Middle frontal gyrus (tissue), 1 donor: ENCODE measurements around the gene SCYGR3.
"Not testable (repeated sequence)": the region's sequence is repeated elsewhere in the genome, so short reads cannot be mapped to it uniquely, and the experiment has no call there.

Source experiments
- DNase-seq: peaks from one replicate; pipeline ENCODE4 v3.0.0-alpha.2; 2015; ENCODE audit warnings: low spot score; ENCODE audit errors: extremely low spot score

Gene SCYGR3

DNA sequence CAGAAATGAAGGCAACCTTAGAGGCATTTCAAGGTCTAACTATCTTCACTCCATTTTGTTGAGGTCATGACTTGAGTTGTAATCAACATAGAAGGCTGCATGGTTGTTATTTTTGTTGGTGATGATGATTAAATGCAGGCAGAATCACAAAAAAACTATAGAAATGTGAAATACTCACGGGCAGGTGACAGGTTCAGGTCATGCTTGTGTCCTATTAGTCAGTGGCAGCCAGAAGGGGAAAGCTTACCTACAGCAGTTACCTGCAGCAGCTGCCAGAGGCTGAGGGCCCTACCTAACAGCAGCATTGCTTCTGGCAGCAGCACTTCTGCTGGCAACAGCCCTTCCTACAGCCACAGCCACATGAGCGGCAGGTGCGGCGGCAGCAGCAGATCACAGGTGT, 394 bp downstream of the SCYGR3 start:
- DNase-seq: no peak

DNA sequence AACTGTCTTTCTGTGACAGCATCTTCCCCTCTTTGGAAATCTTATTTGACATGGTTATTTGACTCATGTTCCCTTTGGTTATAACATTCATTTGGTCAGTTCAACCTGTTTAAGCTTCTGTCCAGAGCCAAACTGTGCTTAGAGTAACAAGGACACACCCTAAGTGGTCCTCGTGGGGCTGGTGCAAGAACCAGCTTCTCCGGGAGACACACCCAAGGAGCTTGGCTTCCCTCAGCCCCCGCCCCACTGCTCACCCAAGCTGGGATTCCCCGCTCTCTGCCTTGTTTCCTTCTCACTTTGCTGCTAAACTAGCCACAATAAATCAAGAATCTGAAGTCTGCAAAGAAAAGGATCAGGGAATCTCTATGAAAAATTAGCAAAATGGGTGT, 1.4 kb downstream of the SCYGR3 start:
- no peak for DNase-seq

- DNase-seq: no peak
Observed at GRCh38 chr2:227612546-227613271, 1.9 kb downstream of the SCYGR3 start.

DNA sequence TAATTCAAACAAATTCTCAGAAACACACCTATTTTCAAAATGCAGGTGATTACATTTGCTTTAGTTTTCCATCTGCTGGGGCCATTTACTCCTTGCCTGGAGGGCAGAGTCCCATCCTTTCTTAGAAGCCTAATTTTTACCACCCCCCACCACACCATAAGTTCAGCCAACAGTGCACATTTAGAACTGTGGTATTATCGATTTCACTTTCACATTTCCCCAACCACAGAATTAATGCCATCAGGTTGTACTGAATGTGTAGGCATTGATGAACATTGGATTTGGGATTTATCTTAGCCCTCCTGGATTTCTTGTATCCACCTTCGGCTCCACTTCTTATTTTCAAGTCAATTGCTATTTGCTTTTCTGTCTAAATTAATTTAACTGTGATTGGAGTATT, 4.5 kb downstream of the SCYGR3 start:
- DNase-seq: no peak

- DNase-seq: no peak
Observed at GRCh38 chr2:227608561-227609338, 5.9 kb downstream of the SCYGR3 start.

GRCh38 chr2:227607941-227608340, 6.7 kb downstream of the SCYGR3 start:
- DNase-seq: no peak

DNA sequence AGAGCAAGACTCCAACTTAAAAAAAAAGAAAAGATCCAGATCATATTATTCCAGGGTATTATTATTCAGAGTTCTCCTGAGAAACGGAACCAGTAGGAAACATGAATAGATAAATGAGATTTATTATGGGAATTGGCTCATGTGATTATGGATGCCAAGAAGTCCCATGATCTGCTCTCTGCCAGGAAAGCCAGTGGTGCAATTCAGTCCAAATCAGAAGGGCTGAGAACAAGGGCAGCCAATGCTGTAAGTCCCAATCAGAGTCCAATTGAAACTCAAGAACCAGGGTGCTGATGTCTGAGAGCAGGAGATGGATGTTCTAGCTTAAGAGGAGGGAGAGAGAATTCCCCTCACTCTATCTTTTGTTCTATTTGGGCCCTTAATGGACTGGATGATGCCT, 8.2 kb downstream of the SCYGR3 start:
- no peak for DNase-seq

GRCh38 chr2:227602358-227602757, 12.3 kb downstream of the SCYGR3 start:
- DNase-seq: no peak

DNA sequence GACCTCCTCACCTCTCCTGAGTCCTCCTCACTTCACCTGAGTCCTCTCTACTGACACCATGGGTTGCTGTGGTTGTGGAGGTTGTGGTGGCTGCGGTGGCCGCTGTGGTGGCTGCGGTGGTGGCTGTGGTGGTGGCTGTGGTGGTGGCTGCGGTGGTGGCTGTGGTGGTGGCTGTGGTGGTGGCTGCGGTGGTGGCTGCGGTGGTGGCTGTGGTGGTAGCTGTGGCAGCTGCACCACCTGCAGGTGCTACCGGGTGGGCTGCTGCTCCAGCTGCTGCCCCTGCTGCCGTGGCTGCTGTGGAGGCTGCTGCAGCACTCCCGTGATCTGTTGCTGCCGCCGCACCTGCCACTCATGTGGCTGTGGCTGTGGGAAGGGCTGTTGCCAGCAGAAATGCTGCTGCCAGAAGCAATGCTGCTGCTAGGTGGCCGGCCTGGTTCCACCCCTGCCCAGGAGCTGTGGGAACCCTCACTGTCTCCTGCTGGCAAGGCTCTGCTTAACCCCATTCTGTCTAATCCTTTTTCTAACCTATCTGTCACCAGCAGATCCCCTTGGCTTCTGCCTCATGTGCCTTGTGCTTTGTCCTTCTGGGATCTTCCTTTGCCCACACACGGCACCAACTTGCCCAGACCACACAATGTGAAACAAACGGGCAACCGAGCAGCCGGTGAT, 15.7 kb downstream of the SCYGR3 start, which contains the start of gene SCYGR2:
SCYGR2 (plus strand) TSS at position 59 of the 669 bp plus-strand sequence; CDS start at position 59, 0 bp downstream.
- not testable (repeated sequence) for DNase-seq

GRCh38 chr2:227597998-227598397, 16.6 kb downstream of the SCYGR3 start:
- no peak for DNase-seq

DNA sequence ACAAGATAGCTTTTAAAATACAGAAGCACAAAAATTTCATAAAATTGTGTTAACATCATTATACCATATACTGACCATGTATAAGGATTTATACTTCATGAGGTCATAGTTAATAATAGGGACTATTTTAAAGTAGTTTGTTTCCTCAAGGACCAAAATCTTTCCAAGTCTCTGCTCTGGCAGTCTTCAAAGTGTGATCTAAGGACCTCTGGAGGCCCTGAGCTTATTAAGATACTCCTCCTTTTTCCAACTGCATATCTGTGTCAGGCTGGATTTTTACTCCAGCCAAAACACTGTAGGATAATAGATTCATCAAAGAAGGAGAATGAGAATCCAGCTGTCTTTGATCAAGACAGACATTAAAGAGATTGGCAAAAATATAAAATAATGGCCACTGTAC, 17.6 kb downstream of the SCYGR3 start:
- DNase-seq: no peak

DNA sequence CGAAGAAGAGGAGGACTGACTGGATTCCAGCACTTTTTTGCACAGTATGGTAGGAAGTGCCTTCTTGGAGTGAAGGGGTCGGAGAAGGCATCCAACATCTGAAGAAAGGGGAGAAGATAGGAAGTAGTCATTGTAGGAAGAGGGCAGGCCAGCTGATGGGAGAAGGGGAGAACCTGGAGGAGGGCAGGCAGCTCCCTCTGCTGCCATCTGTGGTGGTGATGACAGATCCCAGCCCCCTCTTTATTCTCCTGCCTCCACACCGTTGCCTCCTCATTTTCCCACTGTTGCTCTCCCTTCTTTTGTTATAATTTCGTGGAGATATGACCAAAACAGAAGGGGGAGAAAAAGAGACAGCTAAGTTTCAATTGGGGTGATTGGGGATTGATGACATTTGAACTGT, 18.8 kb downstream of the SCYGR3 start:
- DNase-seq: no peak

DNA sequence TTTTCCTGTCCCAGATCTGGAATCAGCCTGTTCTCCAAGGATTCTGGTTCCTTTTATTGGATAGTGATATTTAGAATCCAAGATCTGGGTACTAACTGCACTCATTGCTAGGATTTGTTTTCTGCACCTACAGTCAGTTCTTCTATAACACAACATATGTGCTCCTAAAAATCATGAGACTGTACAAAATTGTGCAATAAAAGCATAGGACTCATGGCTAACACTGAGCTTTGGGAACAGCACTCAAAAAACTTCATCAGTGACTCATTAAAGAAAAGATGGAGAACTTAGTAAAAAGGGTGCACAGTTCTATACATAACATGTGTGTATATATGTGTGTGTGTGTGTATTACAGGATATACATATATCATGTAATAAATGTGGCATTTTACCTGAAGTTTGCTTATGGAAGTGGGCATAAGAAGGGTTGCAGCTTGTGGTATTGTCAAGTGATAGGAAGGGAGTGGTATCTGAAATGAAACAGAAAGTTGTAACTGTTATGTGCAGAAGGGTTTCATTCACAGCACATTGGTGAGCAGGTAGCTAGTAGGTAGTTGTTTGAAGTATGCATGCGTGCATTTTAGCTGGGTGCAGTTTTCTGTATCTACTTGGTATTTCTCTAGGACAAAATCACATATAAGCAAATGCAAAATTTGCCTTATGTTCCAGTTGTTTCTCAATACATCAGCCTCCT, 21.8 kb downstream of the SCYGR3 start:
- DNase-seq: no peak

DNA sequence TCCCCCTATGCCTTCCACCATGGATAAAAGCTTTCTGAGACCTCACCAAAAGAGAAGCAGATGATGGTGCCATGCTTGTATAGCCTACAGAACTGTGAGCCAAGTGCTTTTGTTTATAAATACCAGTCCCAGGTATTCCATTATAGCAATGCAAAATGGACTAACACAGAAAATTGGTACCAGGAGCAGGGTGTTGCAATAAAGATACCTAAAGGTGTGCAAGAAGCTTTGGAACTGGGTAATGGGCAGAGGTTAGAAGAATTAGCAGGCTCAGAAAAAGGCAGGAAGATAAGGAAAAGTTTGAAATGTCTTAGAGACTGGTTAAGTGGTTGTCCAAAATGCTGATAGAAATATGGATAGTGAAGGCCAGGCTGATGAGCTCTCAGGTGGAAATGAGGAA, 32.3 kb downstream of the SCYGR3 start:
- no peak for DNase-seq

- DNase-seq: no peak
Observed at GRCh38 chr2:227579791-227580190, 34.8 kb downstream of the SCYGR3 start.

DNA sequence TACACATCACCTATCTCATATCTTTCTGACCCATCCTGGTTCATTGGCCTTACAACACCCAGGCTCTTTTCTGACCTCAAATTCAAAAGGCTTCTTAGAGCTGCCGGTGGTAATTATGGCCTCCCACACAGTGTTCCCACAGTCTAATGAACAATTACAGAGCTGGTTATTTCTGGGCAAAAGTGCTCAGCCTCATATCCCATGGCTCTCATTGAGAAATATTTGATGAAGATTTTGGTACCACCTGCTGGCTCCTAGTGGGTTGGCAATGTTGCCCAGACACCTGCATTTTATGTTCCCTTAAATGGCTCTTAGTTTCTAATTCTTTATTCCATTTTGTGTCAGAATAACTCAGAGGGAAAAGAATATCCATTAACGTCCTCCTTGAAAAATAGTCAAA, 36.0 kb downstream of the SCYGR3 start:
- no peak for DNase-seq

GRCh38 chr2:227577555-227577954, 37.1 kb downstream of the SCYGR3 start:
- DNase-seq: no peak

- no peak for DNase-seq
Observed at GRCh38 chr2:227576812-227577211, 37.8 kb downstream of the SCYGR3 start.

DNA sequence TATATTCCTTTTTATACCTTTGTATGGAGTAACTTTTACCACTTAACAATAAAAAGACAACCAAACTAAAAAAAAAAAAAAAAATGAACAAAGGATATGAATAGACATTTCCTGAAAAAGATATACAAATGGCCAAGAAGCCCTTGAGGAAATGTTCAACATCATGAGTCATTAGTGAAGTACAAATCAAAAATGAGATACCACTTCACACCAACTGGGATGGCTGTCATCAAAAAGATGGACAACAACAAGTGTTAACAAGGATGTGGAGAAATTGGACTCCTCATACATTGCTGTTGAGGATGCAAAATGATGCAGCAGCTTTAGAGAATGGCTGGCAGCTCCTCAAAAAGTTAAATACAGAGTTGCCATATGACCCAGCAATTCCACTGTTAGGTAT, 38.5 kb downstream of the SCYGR3 start:
- no peak for DNase-seq

- no peak for DNase-seq
Observed at GRCh38 chr2:227570615-227571014, 44.0 kb downstream of the SCYGR3 start.

DNA sequence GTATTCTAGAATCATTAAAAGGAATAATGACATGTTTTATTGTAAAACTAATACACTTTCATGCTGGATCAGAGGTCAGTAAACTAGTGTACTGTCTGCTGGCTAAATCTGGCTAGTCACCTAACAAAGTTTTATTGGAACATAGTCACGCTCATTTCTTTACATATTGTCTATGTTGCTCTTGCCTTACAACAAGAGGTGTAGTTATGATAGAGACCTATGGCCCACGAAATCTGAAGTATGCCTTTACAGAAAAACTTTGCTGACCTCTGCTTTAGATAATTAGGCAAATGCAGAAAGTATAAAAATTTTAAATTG, 45.8 kb downstream of the SCYGR3 start:
- DNase-seq: no peak

DNA sequence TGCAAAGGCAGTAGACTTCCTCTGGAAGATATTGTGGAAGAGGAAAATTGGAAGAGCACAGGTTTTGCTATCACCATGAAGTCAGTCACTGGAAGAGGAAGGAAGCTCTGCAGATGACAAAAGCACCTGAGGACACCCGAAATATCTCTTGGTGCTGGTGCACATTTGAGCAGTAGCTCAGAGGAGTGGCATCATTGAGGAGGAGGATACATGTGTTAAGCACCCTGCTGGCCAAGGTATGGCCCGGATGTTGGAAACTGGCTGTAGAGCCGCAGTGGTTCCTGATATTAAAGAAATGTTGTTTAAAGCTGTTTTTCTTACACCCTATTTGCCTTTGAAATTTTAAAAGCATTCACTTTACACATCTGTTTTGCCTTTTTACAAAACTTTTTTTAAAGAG, 48.6 kb downstream of the SCYGR3 start:
- no peak for DNase-seq
